Esophagus squamous epithelium (tissue), 5 donors: Measurements from ENCODE around the gene ATXN7L3. TPM values are rescaled to one million over a fixed set of nuclear protein-coding genes. Genes with fewer than 3 reads are reported as not detected.
"Not testable (repeated sequence)": the region's sequence is repeated elsewhere in the genome, so short reads cannot be mapped to it uniquely, and the experiment has no call there.

Experiments used
- DNase-seq: peaks from one replicate; lab custom pipeline; 2025; lab: John Stamatoyannopoulos, UW
- H3K27ac ChIP-seq, 4 donors: fragments of 200-600 bp; sonication (generic); one replicate each; pipeline ENCODE4 v1.5.1; 2016 to 2019; ENCODE audit warnings: mild to moderate bottlenecking in 1 of 4
- H3K27me3 ChIP-seq, 4 donors: fragments of 200-600 bp; sonication (generic); 1 replicate in 3 of 4; 2 replicates in 1 of 4; pipeline versions ENCODE4 v1.5.1 to v1.6.0; 2017 to 2021; ENCODE audit warnings: antibody characterized with exemption in 1 of 4
- H3K36me3 ChIP-seq, 3 donors: fragments of 200-600 bp; sonication (generic); one replicate each; pipeline ENCODE4 v1.5.1; 2016 to 2019
- H3K4me1 ChIP-seq, 3 donors: fragments of 200-600 bp; sonication (generic); one replicate each; pipeline ENCODE4 v1.5.1; 2017 to 2019
- H3K4me3 ChIP-seq, 4 donors: fragments of 200-600 bp; sonication (generic); 1 replicate in 3 of 4; 2 replicates in 1 of 4; pipeline ENCODE4 v1.5.1; 2016 to 2019; ENCODE audit warnings: mild to moderate bottlenecking in 2 of 4, moderate library complexity in 1 of 4
- H3K9me3 ChIP-seq, 3 donors: fragments of 200-600 bp; sonication (generic); one replicate each; pipeline ENCODE4 v1.5.1; 2016 to 2019
- POLR2A ChIP-seq, 4 donors: fragments of 450-650 bp; IDR thresholded peaks; one replicate each; pipeline ENCODE4 v1.6.1; 2017; ENCODE audit warnings: antibody characterized with exemption in 4 of 4, mild to moderate bottlenecking in 4 of 4, moderate library complexity in 3 of 4
- WGBS, 2 donors: methylation state at CpG; one replicate each; pipeline ENCODE4 v1.1.5; 2018; 5-methylcytosine and 5-hydroxymethylcytosine counted together
- intact Hi-C: fragments of 100-400 bp; cut with DNase I; formaldehyde crosslinking; loops from one replicate; pipeline ENCODE4 v1.15.0; 2022
- total RNA-seq, 4 donors: library from RNA; depleted of rRNA; stranded (reverse); fragments of >200 nt; gene quantifications; one replicate each; pipeline ENCODE4 v1.1.0, GENCODE V29; 2016
- TF ChIP-seq, protein P1 (sequence below), 6 experiments: fragments of 450-650 bp in 4 of 6; fragments of 200-600 bp in 2 of 6; sonication (generic) in 2 of 6; IDR thresholded peaks; one replicate each; pipeline ENCODE4 v1.5.1; 2016 to 2019; ENCODE audit warnings: antibody characterized with exemption in 6 of 6, mild to moderate bottlenecking in 4 of 6, moderate library complexity in 4 of 6
- donor health status: DM: yes; HTN: yes; CAD: no.

ATXN7L3 gene
- total RNA-seq, 4 donors from 2014 or later: 37.7 to 47.3 (median 44.0) TPM

DNA sequence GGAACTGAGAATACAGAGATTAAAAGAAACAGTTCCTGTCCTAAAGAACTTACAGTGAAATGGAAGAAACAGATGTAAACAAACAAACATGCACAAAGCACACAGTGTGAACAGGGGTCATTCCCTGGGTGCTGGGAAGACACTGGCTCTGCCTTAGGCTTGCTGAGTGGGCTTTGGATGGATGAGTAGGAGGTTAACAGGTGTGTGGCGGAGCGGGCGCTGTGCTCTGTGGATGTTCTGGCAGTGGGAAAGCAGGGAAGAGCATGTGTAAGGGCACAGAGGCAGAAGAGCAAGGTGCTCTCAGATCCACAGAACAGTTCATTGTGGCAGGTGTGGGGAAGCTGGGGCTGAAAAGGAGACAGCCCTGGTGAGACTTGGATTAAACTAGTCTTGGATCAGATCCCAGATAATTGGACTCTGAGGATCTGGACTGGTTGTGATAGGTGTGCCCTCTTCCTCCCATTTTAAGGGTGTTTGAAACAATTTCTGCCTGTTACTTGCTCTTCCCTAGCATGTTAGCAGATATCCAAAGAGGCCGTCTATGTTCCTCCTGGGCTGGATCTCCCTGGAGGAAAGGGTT is 49.8 kb downstream of the ATXN7L3 start:
- Histone ChIP-seq H3K27ac (no peak overlapping the region), H3K27me3 (no peaks in the 10 kb centered on the region), H3K36me3 (peaks cover 0 to 8% (median 0%) of the 10 kb centered on the region in 3 donors), H3K4me1 (peaks cover 0 to 24% (median 3%) of the 10 kb centered on the region in 3 donors), H3K9me3 (no peaks in the 10 kb centered on the region), H3K4me3 (no peak overlapping the region)
- WGBS, 2 donors: 94 to 99% methylated on average over 4 of the region's 4 CpGs
- DNase-seq: no peak
- intact Hi-C loops: no loop called here
- TF ChIP-seq, protein P1, sequence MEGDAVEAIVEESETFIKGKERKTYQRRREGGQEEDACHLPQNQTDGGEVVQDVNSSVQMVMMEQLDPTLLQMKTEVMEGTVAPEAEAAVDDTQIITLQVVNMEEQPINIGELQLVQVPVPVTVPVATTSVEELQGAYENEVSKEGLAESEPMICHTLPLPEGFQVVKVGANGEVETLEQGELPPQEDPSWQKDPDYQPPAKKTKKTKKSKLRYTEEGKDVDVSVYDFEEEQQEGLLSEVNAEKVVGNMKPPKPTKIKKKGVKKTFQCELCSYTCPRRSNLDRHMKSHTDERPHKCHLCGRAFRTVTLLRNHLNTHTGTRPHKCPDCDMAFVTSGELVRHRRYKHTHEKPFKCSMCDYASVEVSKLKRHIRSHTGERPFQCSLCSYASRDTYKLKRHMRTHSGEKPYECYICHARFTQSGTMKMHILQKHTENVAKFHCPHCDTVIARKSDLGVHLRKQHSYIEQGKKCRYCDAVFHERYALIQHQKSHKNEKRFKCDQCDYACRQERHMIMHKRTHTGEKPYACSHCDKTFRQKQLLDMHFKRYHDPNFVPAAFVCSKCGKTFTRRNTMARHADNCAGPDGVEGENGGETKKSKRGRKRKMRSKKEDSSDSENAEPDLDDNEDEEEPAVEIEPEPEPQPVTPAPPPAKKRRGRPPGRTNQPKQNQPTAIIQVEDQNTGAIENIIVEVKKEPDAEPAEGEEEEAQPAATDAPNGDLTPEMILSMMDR (IDR thresholded peaks at IDR 0.05): no peak
- TF ChIP-seq POLR2A (IDR thresholded peaks at IDR 0.05): no peak

DNA sequence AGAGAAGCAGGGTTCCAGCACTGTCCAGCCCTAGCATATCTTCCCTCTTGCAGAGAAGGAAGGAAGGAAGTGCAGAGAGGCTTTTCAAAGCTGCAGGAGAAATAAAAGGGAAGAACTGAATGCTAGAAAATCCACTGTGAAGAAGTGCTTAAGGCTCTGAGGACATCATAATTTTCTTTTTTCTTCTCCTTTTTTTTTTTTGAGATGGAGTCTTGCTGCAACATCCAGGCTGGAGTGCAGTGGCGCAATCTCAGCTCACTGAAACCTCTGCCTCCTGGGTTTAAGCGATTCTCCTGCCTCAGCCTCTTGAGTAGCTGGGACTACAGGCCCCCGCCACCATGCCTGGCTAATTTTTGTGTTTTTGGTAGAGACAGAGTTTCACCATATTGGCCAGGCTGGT is 50.6 kb downstream of the ATXN7L3 start:
- H3K4me3 ChIP-seq, DNase-seq, H3K36me3 ChIP-seq, intact Hi-C loops, H3K9me3 ChIP-seq, H3K27ac ChIP-seq, H3K27me3 ChIP-seq: not testable (repeated sequence)
- 93% methylated on average over 3 of the region's 3 CpGs for WGBS, 2 donors
- H3K4me1 ChIP-seq: peaks cover 0 to 28% (median 3%) of the 10 kb centered on the region in 3 donors

DNA sequence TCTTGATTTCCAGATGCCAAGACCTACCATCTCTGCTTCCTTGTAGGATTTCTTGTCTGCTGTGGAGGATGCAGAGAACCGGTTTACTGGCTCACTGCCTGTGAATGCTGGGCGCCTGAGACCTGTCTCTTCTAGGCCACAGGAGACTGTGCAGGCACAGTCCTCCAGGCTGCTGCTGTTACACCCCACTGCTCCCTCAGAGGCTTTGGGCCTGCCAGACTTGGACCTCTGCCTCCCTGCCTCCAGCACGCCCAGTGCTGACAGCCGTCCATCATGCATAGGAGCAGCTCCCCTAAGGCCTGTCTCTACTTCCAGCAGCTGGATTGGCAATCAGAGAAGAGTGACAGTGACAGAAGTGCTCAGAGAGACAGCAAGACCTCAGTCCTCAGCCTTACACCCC is 51.9 kb downstream of the ATXN7L3 start:
- no peaks in the 10 kb centered on the region for H3K27me3 ChIP-seq
- intact Hi-C loops: no loop called here
- TF ChIP-seq, protein P1 (IDR thresholded peaks at IDR 0.05): no peak
- no peak for TF ChIP-seq POLR2A (IDR thresholded peaks at IDR 0.05)
- WGBS, 2 donors: 77 to 94% methylated on average over 2 of the region's 4 CpGs
- no peaks in the 10 kb centered on the region for H3K9me3 ChIP-seq
- H3K27ac ChIP-seq: no peak overlapping the region
- no peak for DNase-seq
- peaks cover 0 to 8% (median 0%) of the 10 kb centered on the region in 3 donors for H3K36me3 ChIP-seq
- peaks cover 0 to 23% (median 3%) of the 10 kb centered on the region in 3 donors for H3K4me1 ChIP-seq
- no peak overlapping the region for H3K4me3 ChIP-seq

DNA sequence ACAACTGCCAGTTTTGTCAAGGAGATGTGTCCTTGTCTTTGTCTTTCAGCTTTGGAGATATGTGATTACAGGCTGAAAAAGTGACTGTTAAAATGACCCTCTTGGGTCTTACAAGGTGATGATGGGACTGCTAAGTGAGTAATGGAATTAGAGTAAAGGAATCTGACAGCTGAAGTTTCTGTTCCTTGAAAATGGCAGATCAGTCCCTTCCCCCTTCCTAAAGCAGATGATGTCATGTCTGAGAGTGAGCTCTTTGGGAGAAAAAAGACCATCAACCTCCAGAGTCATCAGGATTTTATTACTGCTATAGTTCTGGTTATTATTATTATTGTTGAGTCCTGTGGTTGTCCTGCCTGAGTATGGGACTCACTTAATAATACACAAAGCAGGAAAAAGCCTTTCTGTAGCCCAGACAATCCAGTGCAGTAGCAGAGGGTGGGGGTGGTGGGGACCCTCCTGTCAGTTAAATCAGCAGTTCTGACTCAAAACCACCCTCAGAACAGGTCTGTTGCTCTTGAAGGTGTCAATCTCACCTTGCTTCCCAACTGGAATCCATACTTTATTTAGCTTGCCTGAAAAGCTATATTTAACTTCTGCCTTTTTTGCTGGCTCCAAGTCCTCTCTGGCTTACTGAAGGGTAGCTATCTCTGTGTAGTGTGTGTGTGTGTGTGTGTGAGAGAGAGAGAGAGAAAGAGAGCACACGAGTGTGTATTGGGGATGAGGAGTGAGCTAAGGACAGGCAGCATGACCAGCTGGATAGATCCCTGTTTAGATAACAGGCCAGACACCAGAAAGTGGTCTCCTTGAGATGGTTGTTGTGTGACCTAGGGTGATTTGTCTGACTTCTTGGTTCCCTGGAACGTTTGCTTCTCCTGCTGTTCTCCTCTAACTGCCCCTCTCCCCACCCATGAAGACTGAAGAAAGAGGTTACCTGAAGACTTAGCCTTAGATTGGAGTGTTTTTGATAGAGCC is 53.0 kb downstream of the ATXN7L3 start:
- peak overlapping the region in 1 of 4 donors; percentile 14 for H3K27ac ChIP-seq
- H3K4me3 ChIP-seq: no peak overlapping the region
- no peaks in the 10 kb centered on the region for H3K9me3 ChIP-seq
- intact Hi-C loops: no loop called here
- TF ChIP-seq POLR2A (IDR thresholded peaks at IDR 0.05): no peak
- TF ChIP-seq, protein P1 (IDR thresholded peaks at IDR 0.05): no peak
- peaks cover 0 to 8% (median 0%) of the 10 kb centered on the region in 3 donors for H3K36me3 ChIP-seq
- 61 to 63% methylated on average over 2 of the region's 2 CpGs for WGBS, 2 donors
- no peaks in the 10 kb centered on the region for H3K27me3 ChIP-seq
- peaks cover 4 to 34% (median 9%) of the 10 kb centered on the region in 3 donors for H3K4me1 ChIP-seq
- DNase-seq: no peak

DNA sequence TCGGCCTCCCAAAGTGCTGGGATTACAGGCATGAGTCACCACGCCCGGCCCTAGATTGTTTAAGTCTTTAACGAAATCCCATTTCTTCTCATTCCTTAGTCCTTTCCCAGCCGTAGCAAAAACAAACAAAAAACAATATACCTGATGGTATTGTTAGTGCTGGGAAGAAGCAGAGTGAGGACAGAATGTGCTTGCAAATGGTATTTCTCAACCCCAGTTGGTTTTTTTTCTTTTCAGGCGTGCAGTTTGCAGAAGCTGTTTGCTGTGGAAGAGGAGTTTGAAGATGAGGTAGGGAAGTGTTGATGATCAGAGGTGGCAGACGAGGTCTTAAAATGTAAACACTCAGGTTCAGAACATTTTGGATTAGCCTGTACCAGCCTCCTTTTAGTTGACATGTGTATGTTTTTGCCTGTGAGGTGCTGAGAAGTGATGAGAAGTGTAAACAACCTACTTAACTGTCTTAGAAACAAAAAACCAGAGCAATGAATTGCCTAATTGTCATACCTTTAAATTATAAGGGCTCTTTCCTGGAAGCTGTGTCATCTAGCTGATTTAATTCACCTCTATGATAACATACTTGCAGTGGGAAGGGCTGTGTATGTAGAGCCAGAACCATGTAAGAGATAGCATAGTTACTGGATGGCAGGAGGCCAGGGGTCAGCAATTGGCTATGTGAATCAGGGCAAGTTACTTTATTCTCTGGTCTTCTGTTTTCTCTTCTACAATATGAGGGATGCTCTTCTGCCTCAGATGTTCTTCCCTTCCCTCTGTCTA is 54.5 kb downstream of the ATXN7L3 start:
- H3K4me3 ChIP-seq: no peak overlapping the region
- TF ChIP-seq, protein P1 (IDR thresholded peaks at IDR 0.05): no peak
- no peak for TF ChIP-seq POLR2A (IDR thresholded peaks at IDR 0.05)
- intact Hi-C loops: no loop called here
- no peak for DNase-seq
- H3K27ac ChIP-seq: peak overlapping the region in 3 of 4 donors; percentile 21 to 40 (median 25)
- WGBS, 2 donors: 43 to 66% methylated on average over 7 of the region's 7 CpGs
- peaks cover 8 to 40% (median 17%) of the 10 kb centered on the region in 3 donors for H3K4me1 ChIP-seq
- no peaks in the 10 kb centered on the region for H3K27me3 ChIP-seq
- no peaks in the 10 kb centered on the region for H3K9me3 ChIP-seq
- peaks cover 0 to 8% (median 0%) of the 10 kb centered on the region in 3 donors for H3K36me3 ChIP-seq

DNA sequence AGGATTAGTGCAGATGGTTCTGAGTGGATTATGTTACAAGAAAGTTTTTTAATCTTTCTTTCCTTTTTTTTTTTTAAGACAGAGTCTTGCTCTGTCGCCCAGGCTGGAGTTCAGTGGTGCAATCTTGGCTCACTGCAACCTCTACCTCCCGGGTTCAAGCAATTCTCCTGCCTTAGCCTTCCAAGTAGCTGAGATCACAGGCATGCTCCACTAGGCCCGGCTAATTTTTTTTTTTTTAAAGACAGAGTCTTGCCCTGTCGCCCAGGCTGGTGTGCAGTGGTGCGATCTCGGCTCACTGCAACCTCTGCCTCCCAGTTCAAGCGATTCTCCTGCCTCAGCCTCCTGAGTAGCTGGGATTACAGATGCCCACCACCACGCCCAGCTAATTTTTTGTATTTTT is 55.8 kb downstream of the ATXN7L3 start:
- H3K9me3 ChIP-seq, H3K27me3 ChIP-seq, H3K36me3 ChIP-seq, intact Hi-C loops, H3K4me3 ChIP-seq, H3K27ac ChIP-seq, DNase-seq: not testable (repeated sequence)
- WGBS, 2 donors: 89% methylated on average over 8 of the region's 8 CpGs
- H3K4me1 ChIP-seq: peaks cover 8 to 36% (median 17%) of the 10 kb centered on the region in 3 donors
